ENCODE measurements around the gene C10orf62.

Gene C10orf62

DNA sequence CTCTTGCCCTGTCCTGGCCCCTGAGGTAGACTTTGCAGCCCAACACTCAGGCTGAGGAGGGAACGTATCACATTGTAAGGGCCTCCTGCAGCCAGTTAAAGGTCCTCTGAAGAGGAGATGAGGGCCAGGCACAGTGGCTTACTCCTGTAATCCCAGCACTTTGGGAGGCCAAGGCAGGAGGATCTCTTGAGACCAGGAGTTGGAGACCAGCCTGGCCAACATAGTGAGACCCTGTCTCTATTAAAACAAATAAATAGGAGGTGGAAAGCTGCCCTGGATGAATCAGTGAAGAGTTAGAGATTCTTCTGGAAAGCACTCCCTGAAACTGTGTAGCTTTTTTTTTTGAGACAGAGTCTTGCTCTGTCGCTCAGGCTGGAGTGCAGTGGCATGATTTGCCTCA is 2.3 kb upstream of the C10orf62 start:
- DNase-seq = no peak

DNA sequence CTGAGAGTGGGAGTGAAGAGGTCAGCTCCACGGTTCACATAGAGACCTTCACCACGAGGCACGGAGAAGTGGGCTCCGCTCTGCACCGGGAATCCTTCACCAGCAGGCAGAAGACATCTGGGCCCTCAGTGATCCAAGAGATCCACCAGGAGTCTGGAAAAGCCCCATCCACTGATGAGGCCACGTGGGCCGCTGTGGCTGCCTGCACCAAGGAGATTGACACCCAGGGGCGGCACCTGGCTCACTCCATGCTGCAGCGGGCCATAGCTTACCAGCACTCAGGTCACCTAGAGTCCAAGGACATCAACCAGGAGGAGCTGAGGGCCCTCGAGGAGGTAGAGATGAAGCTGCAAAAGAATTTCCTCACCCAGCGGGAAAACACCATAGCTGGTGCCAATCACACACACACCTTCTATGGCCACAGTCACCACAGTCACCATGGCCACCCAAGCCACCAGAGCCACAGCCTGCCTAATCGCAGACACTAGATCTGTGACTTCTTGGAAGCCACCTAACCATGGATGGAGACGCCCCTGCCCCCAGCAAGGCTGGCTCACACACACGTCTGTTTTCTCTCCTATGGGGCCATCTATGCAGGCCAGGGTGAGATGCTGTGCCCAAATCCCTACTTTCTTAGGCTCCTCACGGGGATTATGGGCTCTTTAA is 694 bp downstream of the C10orf62 start:
- DNase-seq = no peak

GRCh38 chr10:97590748-97591495 is 1.4 kb downstream of the C10orf62 start:
- no peak for DNase-seq

DNA sequence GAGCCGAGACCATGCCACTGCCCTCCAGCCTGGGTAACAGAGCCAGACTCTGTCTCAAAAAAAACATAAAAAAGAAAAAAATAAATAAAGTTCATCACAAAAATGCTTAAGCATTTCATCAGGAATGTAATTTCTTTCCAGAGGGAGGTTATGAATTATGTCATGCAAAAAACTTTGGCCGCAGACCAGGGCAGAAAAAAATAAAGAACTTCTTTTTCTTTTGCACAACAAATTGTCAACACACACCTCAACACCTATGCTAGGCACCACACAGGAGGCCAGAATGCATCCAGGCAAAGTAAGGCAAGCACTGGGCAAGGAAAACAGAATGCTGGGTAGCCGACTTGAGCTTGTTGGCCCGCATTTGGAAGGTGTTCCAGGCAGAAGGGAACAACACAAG is 3.9 kb downstream of the C10orf62 start:
- no peak for DNase-seq

DNA sequence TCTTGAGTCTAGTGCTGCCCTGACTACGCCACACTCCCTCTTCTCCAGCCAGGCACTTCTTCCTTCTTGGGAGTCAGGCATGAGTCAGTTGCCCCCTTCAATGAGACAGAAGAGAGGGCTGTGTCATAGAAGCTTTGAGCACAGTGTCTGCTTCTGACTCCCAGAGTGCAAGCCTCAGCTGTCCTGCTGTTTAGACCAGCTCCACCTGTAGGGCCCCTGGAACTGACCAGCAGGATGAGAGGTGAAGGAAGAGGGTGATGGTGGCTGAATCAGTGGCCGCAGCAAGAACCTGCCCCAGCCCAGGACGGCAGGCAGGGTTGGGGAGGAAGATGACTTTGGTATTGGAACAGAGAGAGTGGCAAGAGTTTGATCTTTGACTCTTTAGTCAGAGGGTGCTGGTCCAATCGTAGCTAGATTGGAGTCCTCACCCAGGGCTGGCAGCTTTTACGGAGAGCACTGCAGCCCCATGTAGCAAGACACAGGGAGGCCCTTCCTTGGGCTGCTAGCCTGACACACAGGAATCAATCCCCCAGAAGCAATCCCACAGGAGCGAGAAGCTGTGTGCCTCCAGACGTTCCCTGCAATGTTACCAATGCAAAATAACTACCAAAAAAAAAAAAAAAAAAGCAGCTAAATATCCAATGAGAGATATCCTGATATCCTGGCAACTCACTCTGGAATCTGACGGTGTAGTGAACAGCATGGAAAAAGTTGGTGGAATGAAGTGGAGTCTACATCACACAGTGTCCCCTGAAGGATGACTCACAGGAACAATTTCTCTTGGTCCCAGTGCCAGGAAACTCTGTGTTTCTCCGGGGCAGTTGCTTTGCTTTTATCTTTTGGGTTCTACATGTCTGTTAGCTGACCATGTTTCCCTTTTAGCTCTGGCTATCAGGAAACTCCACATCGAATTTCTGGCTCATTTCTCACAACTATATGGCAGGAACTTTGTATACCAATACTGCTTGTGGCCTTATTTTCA is 6.9 kb downstream of the C10orf62 start:
- DNase-seq = no peak

DNA sequence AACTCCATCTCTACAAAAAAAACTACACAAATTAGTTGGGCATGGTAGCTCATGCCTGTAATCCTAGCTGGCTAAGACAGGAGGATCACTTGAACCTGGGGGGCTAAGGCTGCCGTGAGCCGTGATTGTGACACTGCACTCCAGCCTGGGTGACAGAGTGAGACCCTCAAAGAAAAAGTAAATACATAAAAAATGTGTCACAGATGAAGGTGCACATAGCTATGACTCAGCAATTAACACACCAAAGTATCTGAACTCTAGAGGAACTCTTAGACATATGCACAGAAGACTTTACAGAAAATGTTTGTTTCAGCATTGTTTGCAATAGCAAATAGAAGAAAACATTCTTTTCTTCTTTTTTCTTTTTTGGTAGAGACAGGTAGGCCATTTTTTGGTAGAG is 8.3 kb downstream of the C10orf62 start:
- no peak for DNase-seq

GRCh38 chr10:97598407-97599271 is 9.1 kb downstream of the C10orf62 start:
- no peak for DNase-seq

DNA sequence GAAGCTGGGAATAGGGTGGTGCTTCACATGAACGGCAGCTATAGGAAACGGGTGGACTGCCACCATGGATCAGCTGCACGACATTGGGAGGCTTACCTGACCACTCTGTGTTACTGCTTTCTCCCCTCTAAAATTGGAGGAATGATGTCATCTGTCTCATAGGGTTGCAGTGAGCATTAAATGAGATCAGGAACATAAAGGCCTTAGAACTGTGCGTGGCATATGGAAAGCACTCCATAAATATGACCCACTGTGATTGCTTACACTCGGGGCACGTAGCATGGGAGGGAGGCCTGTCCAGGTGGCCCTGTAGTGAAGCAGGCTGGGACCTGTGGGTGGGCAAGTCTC is 9.7 kb downstream of the C10orf62 start:
- no peak for DNase-seq

DNA sequence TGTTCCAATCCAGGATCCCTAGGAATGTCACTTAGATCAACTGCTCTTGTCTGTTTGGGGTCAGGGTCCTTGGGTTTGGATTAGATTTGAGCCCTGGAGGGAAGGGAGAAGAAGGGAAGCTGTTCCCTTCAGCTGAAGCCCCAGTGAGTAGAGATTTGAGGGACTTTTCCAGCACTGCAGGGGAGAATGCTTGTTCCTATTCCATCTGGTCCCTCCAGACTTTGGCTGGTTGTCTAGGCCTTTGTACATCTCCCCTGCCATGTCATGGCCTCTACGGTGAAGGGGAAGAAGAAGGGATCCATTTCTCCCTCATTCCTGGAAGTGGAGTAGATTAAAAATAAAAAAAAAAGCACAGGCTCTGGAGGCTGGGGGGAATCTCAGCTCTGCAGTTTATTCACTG is 11.1 kb downstream of the C10orf62 start:
- no peak for DNase-seq

DNA sequence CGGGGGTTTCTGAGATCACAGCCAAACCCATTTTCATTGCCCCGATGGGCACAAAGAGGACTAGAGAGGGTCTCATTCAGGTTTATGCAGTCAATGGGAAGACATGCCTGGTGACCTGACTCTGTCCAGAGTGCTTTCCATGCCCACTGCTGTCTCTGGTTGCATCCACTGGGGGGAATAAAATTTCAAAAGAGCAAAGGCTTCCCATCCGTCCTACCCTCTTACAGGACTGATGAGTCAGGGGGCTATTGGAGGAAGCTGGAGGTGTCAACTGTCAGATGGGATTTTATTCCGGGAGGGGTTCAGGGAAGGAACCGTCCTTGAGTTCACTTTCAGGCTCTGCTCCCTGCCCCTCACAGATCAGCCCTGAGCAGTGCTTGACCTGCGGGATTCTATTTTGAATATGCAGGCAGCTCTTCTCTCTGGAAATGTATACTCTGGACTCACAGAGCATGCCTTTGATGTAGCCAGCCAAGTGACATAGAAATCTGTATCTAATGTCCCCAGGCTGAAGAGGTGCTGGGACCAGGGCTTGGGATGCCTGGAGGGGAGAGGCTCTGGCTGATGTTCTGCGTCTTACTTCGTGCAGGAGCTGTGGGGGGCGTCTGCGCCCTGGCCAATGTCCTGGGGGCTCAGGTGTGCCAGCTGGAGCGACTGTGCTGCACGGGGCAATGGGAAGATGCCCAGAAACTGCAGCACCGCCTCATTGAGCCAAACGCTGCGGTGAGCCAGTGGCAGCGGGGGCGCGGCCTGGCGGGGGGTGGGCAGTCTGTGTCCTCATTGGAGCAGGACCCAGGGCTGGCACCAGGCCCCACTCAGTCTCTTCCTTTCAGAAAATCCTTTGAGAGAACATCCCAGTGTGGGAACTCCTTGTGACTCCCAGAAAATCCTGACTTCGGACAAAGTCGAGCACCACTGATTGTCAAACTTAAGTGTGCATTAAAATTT is 12.0 kb downstream of the C10orf62 start:
- DNase-seq = no peak

DNA sequence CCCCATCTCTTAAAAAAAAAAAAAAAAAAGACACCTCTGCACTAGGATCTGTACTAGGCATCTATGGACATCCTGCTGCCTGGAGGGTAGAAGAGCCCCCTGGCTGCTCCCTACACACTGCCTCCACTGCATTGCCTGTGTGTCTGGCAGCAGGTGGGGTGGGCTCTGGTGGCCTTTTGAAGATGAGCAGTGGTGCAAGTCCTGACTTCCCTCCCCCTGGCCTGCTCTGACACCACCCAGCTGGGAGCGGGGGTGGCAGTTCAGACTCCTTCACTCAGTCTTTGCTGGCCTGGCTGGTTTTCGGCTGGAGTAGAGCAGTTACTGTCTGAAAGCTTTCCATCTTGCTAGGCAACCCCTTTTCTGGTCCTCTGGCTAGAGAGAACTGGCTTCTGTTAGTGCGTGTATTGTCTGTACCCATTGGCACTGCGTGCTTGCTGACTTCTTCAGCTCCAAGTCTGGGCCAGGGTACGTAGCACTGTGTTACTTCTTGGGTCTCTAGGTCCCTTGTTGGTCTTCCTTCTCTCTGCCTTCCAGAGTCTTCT is 17.6 kb downstream of the C10orf62 start:
- no peak for DNase-seq

- no peak for DNase-seq
These were observed 19.6 kb downstream of the C10orf62 start for GRCh38 chr10:97608991-97609561.

DNA sequence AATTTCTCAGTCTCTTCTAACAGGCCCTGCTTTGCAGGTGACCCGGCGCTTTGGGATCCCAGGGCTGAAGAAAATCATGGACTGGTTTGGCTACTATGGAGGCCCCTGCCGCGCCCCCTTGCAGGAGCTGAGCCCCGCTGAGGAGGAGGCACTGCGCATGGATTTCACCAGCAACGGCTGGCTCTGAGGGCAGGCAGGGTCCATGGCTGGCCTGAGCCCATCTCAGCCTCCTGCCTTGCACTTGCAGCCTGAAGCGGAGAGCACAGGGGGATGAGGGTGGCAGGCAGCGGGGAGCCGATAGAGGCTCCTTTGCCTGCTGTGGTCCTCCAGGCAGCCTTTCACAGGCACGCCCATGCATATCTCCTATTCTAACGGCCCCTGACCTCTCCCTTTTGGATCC is 22.0 kb downstream of the C10orf62 start:
- no peak for DNase-seq

DNA sequence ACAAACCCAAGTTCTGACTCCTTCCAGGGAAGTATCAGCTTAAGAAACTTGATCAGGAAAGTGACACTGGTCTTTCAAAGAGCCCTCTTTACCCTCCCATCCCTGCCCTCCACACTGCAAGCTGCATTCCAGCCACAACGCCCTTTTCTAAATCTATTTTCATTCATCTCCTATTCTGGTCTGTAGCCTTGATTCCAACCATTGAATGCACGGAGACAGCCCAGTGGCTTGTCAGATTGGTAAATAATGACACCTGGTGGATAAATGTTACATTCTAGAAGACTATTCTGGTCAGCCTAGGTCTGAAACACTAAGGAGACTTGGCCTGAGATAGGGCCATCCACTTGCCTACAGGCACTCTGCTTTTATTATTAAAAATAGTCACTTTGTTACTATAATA is 22.9 kb downstream of the C10orf62 start:
- DNase-seq = peak; percentile 5 to 32

GRCh38 chr10:97618285-97618684 is 28.8 kb downstream of the C10orf62 start:
- no peak for DNase-seq

DNA sequence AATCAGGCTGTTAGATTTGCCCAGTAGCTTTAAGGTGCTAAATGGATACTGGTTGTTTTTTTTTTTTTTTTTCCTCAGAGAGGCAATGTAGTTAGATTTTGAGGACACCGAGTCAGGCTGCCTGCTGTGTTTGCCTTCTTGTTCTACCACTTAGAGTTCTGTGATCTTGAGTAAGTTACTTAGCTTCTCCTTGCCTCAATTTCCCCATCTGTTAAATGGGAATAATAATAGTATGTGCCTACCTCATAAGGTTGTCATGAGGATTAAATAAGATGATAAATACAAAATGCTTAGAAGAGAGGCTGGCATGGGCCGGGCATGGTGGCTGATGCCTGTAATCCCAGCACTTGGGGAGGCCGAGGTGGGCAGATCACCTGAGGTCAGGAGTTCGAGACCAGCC is 29.2 kb downstream of the C10orf62 start:
- no peak for DNase-seq

GRCh38 chr10:97623277-97623676 is 33.8 kb downstream of the C10orf62 start:
- no peak for DNase-seq

DNA sequence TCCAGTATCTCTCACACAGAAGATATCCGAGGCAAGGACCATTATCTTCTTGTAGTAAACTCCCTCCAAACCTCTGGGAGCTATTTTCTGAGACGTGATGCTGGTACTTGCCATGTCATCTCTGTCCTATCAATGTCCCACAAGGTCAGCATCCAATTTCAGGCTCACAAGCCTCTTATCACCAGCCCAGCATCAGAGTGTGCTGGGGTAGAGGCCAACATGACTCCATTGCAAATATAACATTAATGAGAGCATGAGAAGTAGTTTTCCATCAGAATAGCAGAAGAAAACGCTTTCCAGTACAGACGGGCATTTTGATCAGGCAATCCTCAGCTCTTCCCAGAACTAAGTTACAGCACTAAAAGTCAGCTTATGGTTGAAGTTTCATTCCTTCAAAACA is 38.2 kb downstream of the C10orf62 start:
- no peak for DNase-seq

GRCh38 chr10:97628228-97628627 is 38.7 kb downstream of the C10orf62 start:
- DNase-seq = no peak

DNA sequence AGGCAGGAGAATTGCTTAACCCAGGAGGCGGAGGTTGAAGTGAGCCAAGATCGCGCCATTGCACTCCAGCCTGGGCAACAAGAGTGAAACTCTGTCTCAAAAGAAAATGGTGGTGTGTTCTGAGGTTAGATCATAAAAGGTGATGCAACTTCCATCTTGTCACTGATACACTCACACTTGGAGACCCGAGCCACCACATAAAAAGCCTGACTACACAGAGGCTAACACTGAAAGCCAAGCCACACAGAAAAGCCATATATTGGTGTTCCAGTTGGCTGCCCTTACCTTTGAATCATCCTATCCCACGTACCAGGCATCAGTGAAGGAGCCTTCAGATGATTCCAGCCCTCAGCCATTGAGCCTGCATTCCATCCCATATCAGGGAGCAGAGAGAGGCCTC is 39.8 kb downstream of the C10orf62 start:
- no peak for DNase-seq

GRCh38 chr10:97631098-97631497 is 41.6 kb downstream of the C10orf62 start:
- DNase-seq = no peak
